Measurements from ENCODE around the gene ARHGAP15. TPM values are rescaled to one million over a fixed set of nuclear protein-coding genes. Genes with fewer than 3 reads are reported as not detected.
A peak's percentile ranks its signal among the peaks of the same experiment; 100 is the strongest.

ARHGAP15 gene
- total RNA-seq, 2 experiments from 2014 or later, result 71.3 to 72.8 TPM

GRCh38 chr2:143165291-143165690, 36.1 kb downstream of the ARHGAP15 start:
- ChIA-PET CTCF (interaction anchor here (8.1 kb wide), 1 partner anchor 94 kb away, joined by 46 read pairs; no protein-coding TSS in a partner anchor), POLR2A (interaction anchor here (0.5 kb wide), 1 partner anchor 42 kb away, joined by 3 read pairs; no protein-coding TSS in a partner anchor)
- Mint-ChIP-seq H3K4me1 (ENCODE audit: low read depth) (peaks cover 70% of the 10 kb centered on the region), H3K9me3 (no peaks in the 10 kb centered on the region), H3K27me3 (no peaks in the 10 kb centered on the region), H3K36me3 (ENCODE audit: low read depth) (peaks cover 23% of the 10 kb centered on the region), H3K4me3 (no peak overlapping the region), H3K27ac (peak overlapping the region; percentile 36)
- ATAC-seq (no peak), DNase-seq (no peak)
- intact Hi-C loops (cut with micrococcal nuclease), result no loop called here
- TF ChIP-seq CTCF (IDR thresholded peaks at IDR 0.05), result no peak

DNA sequence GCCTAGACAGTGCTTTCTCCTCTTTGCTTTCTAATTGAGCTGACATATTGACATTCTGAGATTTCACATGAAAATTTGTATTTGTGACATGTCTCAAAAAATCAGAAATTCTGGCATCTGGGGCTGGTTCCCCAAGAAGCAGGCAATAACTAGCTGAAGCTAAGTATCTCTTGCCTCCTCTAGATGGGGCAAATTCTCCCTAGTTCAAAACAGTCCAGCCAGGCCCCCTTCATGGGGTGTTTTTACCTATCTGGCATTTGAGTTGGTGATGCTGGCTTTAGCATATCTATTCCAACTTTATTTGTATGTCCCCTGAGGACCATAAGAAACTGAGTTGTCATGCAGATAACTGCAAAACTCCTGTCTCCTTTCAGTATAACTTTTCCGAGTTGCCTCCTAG, 39.9 kb downstream of the ARHGAP15 start:
- H3K4me1 Mint-ChIP-seq (ENCODE audit: low read depth), result peaks cover 69% of the 10 kb centered on the region
- ChIA-PET CTCF (interaction anchor here (1.1 to 8.1 kb wide), 4 partner anchors 53 to 90 kb away, joined by 3 to 46 read pairs (median 4); no protein-coding TSS in a partner anchor), POLR2A (no interaction called here)
- H3K4me3 Mint-ChIP-seq, result no peak overlapping the region
- no peaks in the 10 kb centered on the region for H3K27me3 Mint-ChIP-seq
- H3K27ac Mint-ChIP-seq, result no peak overlapping the region
- H3K36me3 Mint-ChIP-seq (ENCODE audit: low read depth), result peaks cover 25% of the 10 kb centered on the region
- no peak for ATAC-seq
- intact Hi-C loops (cut with micrococcal nuclease), result no loop called here
- H3K9me3 Mint-ChIP-seq, result no peaks in the 10 kb centered on the region
- no peak for TF ChIP-seq CTCF (IDR thresholded peaks at IDR 0.05)
- no peak for DNase-seq

GRCh38 chr2:143171817-143172216, 42.6 kb downstream of the ARHGAP15 start:
- ATAC-seq (no peak), DNase-seq (no peak)
- no peak for TF ChIP-seq CTCF (IDR thresholded peaks at IDR 0.05)
- Mint-ChIP-seq H3K27me3 (no peaks in the 10 kb centered on the region), H3K9me3 (no peaks in the 10 kb centered on the region), H3K36me3 (ENCODE audit: low read depth) (peaks cover 23% of the 10 kb centered on the region), H3K27ac (no peak overlapping the region), H3K4me1 (ENCODE audit: low read depth) (peaks cover 67% of the 10 kb centered on the region), H3K4me3 (no peak overlapping the region)
- intact Hi-C loops (cut with micrococcal nuclease), result no loop called here
- POLR2A ChIA-PET, result interaction anchor here (1.0 kb wide), 1 partner anchor 27 kb away, joined by 3 read pairs; no protein-coding TSS in a partner anchor
- CTCF ChIA-PET, result interaction anchor here (0.8 to 8.1 kb wide), 6 partner anchors 10 to 137 kb away, joined by 3 to 46 read pairs (median 5); no protein-coding TSS in a partner anchor

- Mint-ChIP-seq H3K9me3 (peaks cover 6% of the 10 kb centered on the region), H3K27me3 (no peaks in the 10 kb centered on the region), H3K36me3 (ENCODE audit: low read depth) (peaks cover 28% of the 10 kb centered on the region), H3K4me3 (no peak overlapping the region), H3K4me1 (ENCODE audit: low read depth) (peaks cover 58% of the 10 kb centered on the region), H3K27ac (peak overlapping the region; percentile 51)
- peak; percentile 51 for DNase-seq
- ChIA-PET POLR2A (interaction anchor here (1.0 kb wide), 2 partner anchors 57 to 77 kb away, joined by 3 read pairs; no protein-coding TSS in a partner anchor), CTCF (interaction anchor here (0.8 to 2.8 kb wide), 6 partner anchors 12 to 83 kb away, joined by 3 to 17 read pairs (median 4); no protein-coding TSS in a partner anchor)
- intact Hi-C loops (cut with micrococcal nuclease), result loop anchor here (5.0 kb wide), 1 partner anchor 47 kb away; no protein-coding TSS in a partner anchor
- ATAC-seq, result peak; percentile 91
- TF ChIP-seq CTCF (IDR thresholded peaks at IDR 0.05), result no peak
Observed at GRCh38 chr2:143175438-143175837, 46.2 kb downstream of the ARHGAP15 start.

GRCh38 chr2:143176606-143177005, 47.4 kb downstream of the ARHGAP15 start:
- CTCF ChIA-PET, result interaction anchor here (1.5 to 1.7 kb wide), 2 partner anchors 14 to 83 kb away, joined by 4 to 6 read pairs; no protein-coding TSS in a partner anchor
- Mint-ChIP-seq H3K4me1 (ENCODE audit: low read depth) (peaks cover 55% of the 10 kb centered on the region), H3K9me3 (peaks cover 6% of the 10 kb centered on the region), H3K36me3 (ENCODE audit: low read depth) (peaks cover 32% of the 10 kb centered on the region), H3K27me3 (no peaks in the 10 kb centered on the region), H3K4me3 (peak overlapping the region; percentile 72), H3K27ac (peak overlapping the region; percentile 94)
- POLR2A ChIA-PET, result interaction anchor here (0.6 kb wide), 1 partner anchor 47 kb away, joined by 3 read pairs; no protein-coding TSS in a partner anchor
- ATAC-seq (no peak), DNase-seq (peak; percentile 15)
- TF ChIP-seq CTCF (IDR thresholded peaks at IDR 0.05), result no peak
- intact Hi-C loops (cut with micrococcal nuclease), result loop anchor here (5.0 kb wide), 1 partner anchor 46 kb away; no protein-coding TSS in a partner anchor
